Measurements from ENCODE around the gene SCGB2A2.

SCGB2A2 gene

GRCh38 chr11:62307950-62308349 lies 38.0 kb downstream of the SCGB2A2 start:
- DNase-seq, result no peak

GRCh38 chr11:62309991-62310390 lies 40.0 kb downstream of the SCGB2A2 start:
- no peak for DNase-seq

GRCh38 chr11:62315431-62315830 lies 45.5 kb downstream of the SCGB2A2 start:
- no peak for DNase-seq

- DNase-seq, result no peak
These were observed 52.6 kb downstream of the SCGB2A2 start for GRCh38 chr11:62322524-62322923.

Measured in bone marrow (tissue), 2 donors.